GM18867 (cell line): ENCODE results near the gene PLD5.
"Not testable (repeated sequence)": the region's sequence is repeated elsewhere in the genome, so short reads cannot be mapped to it uniquely, and the experiment has no call there.

Experiments
- ATAC-seq: cut with Tn5 transposase; IDR thresholded peaks from one replicate; pipeline ENCODE4 v1.9.1; 2021; ENCODE audit warnings: mild to moderate bottlenecking, moderate library complexity; ENCODE audit not compliant: unreplicated experiment

Gene PLD5

GRCh38 chr1:242083742-242084141, 440.8 kb downstream of the PLD5 start:
- ATAC-seq: no peak

GRCh38 chr1:242081446-242081845, 443.1 kb downstream of the PLD5 start:
- no peak for ATAC-seq

GRCh38 chr1:242065813-242066212, 458.7 kb downstream of the PLD5 start:
- ATAC-seq: peak; percentile 75

GRCh38 chr1:242062271-242062670, 462.2 kb downstream of the PLD5 start:
- ATAC-seq: no peak

GRCh38 chr1:242059976-242060375, 464.5 kb downstream of the PLD5 start:
- no peak for ATAC-seq

- peak; percentile 82 for ATAC-seq
Measured at GRCh38 chr1:242058582-242058981, 465.9 kb downstream of the PLD5 start.

- ATAC-seq: not testable (repeated sequence)
Measured at GRCh38 chr1:242058181-242058580, 466.3 kb downstream of the PLD5 start.

- ATAC-seq: no peak
Measured at GRCh38 chr1:242057745-242058115, 466.8 kb downstream of the PLD5 start.

- no peak for ATAC-seq
Measured at GRCh38 chr1:242056988-242057744, 467.3 kb downstream of the PLD5 start.

- no peak for ATAC-seq
Measured at GRCh38 chr1:242055749-242056320, 468.7 kb downstream of the PLD5 start.

- no peak for ATAC-seq
Measured at GRCh38 chr1:242043165-242043564, 481.3 kb downstream of the PLD5 start.

- ATAC-seq: no peak
Measured at GRCh38 chr1:242034392-242034791, 490.1 kb downstream of the PLD5 start.

GRCh38 chr1:242033447-242033846, 491.1 kb downstream of the PLD5 start:
- ATAC-seq: no peak
